Stimulated activated CD4-positive, alpha-beta T cell treated with anti-CD3 and anti-CD28 coated beads, Interleukin-2, amount 100 ng/mL, for 24 hours (primary cell): ENCODE data around the gene PACRG.
"Not testable (repeated sequence)": the region's sequence is repeated elsewhere in the genome, so short reads cannot be mapped to it uniquely, and the experiment has no call there.

Source experiments
- DNase-seq, 2 donors: peaks; one replicate each; pipeline ENCODE4 v3.0.0-alpha.2; 2020

PACRG gene

DNA sequence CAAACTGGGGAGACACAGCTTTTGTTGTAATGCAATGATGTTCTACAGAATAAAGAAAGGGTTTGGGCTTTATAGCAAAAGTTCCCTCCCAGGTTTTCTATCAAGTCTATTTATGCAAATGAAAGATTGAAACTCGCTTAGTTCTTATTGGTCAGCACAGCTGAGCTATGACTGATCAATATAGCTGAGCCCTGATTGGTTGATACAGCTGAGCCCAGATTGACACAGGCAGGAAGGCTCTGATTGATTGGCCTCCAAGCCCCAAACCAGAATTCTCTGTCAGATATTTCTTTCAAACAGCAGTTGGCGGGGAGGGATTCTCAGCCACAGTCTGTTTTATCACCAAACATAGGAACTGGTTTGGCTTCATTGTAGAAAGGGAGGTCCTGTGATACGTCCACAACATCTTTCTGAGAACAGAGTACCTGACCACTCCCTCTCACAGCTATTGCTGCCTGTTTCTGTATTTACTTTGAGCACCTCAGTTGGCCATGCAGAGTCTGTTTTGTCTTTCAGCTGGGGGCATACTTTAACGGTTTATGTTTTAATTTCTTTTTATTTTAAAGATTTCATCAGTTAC lies 223.5 kb downstream of the PACRG start:
- no peak for DNase-seq

GRCh38 chr6:162952423-162952822 lies 224.6 kb downstream of the PACRG start:
- no peak for DNase-seq

DNA sequence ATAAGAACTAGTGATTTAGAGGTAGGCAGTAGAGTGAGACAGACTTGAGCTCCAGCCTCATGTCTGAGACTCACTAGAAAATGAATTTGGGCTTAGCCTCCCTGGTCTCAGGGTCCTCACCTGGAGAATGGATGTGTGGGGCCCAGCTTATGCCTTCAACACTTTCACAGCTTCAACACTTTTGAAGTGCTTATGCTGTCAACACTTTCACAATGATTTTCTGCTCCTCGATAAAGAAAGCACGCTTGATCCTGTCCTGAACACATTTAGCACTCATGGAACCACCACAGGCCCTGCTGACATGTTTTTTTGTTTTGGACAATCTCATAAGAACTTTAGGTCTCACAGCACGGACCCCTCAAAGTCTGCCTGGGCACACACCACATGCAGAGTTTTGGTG lies 229.3 kb downstream of the PACRG start:
- DNase-seq = no peak

GRCh38 chr6:162960679-162961457 lies 233.1 kb downstream of the PACRG start:
- DNase-seq = no peak

DNA sequence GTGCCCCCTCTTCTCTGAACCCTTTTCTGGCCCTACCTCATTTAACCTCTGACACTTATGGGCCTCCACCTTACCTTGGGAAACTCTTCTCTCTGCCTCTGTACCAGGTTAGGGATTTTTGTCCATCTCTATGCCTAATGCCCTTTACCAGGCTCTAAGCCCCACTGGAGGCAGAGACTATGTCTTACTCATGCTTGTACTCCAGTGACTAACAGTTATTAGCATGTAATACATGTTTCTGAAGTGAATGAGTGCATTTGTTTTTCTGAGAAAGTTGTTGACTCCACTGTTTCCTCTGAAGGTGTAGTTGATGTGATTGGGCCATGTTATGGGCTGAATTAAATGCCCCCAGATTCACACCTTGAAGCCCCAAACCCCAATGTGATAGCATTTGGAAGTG lies 234.3 kb downstream of the PACRG start:
- DNase-seq = no peak

DNA sequence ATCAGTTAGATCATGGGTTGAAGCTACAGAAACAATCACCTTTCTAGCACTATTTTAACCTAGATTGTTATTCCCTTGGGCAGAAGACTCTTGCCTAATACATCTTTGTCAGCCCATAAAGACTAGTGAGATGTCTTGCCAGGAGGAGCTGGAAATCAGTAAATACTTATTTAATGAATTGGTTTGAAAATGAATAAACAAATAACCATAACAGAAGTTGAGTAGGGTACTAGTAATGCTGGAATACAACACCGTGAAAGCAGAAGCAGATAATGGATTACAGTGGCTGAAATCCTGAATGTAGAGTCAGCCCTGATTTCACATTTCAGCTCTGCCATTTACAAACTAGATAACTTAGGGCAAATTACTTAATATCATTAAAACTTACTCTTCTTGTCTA lies 236.1 kb downstream of the PACRG start:
- no peak for DNase-seq

DNA sequence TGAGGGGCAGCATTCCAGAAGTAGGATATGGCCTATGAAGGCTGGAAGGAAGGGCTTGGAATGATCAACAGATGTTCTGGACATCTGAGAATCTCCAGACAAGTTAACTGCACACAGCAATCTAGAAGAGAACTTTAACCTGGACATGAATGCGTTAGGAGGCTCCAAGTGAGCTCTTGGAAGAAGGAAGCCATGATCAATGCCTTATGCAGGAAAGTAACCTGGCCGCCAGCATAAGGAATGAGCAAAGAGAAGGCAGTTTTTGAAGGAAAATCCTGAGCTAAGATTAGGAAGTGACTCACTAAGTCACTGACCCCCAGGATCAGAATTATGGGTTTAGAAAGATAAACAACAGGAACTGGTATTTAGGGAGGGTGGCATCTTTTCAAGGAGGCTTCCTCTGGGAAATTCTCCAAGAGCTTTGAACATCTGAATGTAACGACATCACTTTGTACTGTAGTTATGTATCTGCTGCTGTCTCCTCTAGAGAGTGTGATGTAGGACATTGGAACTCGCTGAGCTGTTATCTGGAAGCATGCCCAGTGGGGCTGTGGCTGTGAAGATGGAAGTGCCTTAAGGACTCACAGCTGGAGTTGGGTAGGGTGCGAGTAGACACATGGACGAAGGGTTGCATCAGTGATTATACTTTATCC lies 236.8 kb downstream of the PACRG start:
- no peak for DNase-seq

- no peak for DNase-seq
These were observed 237.6 kb downstream of the PACRG start for GRCh38 chr6:162965366-162965765.

- DNase-seq = no peak
These were observed 242.5 kb downstream of the PACRG start for GRCh38 chr6:162970246-162970645.

DNA sequence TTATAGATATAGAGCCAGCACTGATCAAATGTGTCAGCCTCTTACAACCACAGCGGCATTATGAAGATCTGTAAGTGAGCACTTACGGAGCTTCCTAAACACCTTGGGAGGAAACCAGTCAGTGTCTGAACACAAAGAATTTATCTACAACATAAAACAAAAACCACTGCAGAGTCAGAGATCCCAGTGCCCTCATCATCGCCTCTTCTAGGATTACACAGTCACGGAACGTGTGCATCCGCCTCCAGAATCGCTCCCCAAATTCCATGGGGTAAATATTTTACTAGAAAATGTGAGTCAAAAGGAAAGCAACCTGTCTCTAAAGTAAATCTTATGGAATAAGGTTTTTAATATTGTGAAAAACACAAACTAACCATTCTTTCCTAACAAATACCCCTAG lies 243.6 kb downstream of the PACRG start:
- no peak for DNase-seq

- no peak for DNase-seq
These were observed 245.5 kb downstream of the PACRG start for GRCh38 chr6:162973151-162973872.

DNA sequence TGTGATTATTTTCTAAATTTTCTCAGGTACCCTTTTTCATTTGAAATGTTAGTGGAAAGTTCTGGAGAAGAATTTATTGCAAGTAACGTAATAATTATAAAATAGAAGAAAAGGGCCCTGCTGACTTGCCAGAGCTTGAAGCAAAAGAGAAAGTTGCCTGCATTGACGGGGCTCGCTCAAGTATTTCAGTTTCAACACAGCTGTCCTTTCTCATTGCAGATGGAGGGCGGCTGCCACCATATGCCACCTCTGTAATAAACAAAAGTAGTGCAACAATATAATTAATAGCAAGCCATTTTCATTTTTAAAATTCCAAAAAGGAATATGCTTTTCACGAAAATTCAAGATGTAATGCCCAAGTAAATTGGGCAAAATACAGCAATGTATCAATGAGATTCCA lies 246.2 kb downstream of the PACRG start:
- DNase-seq = no peak

DNA sequence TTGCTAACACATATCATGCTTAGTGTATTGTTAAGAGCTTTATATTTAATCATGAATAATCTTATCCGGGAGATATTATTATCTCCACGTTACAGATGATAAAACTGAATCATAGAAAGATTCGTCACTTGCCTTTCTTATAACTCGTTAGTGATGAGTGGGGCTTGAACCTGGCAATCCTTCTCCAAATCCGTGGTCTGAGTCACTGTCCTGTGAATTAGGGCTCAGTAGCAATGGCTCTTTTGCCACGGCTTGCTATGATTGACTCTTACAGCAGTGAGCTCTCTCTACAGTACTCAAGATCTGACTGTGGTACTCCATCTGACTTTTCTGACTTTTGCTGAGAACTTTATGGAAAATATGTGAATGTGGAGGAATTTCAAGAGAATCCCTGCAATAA lies 246.9 kb downstream of the PACRG start:
- no peak for DNase-seq

GRCh38 chr6:162976141-162976540 lies 248.4 kb downstream of the PACRG start:
- DNase-seq = no peak

DNA sequence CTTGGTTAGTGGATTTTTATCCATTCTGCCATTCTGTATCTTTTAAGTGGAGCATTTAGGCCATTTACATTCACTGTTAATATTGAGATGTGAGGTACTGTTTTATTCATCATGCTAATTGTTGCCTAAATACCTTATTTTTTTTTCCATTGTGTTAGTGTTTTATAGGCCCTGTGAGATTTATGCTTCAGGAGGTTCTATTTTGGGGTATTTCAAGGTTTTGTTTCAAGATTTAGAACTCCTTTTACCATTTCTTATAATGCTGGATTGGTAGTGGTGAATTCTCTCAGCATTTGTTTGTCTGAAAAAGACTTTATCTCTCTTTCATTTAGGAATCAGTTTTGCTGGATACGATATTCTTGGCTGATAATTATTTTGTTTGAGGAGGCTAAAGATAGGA lies 255.5 kb downstream of the PACRG start:
- DNase-seq = not testable (repeated sequence)

- DNase-seq = no peak
These were observed 271.0 kb downstream of the PACRG start for GRCh38 chr6:162998777-162999176.

DNA sequence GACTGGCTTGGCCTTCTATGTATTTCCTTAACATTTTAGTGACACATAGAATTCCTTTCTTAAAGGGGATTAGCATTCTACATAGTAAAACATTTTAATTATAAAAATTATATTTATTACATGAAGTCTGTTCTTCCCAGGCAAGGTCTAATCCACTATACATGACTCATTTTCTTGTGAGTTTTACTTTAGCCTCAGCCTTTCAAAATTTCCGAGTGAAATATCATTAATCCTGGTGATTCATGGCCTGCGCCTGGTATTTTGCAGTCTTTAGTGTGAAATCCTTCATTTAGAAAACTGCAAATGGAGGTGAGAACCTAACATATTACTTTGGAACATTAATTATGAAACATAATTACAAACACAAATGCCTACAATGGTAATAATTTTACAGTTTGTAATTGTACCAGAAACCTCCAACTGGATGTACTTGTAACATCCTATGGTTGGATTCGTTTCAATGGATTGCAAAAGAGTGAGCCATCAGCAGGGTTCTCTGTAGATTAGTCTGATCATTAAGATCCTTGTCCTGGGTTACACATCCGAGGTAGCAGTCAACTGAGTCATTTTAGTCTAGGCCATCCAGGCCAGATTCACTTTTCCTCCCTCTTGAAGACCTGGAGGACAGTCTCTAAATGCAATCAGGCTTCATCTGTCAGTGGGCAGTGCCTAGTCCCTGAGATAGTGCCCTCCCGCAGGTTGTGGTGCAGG lies 272.0 kb downstream of the PACRG start:
- no peak for DNase-seq

- no peak for DNase-seq
These were observed 273.6 kb downstream of the PACRG start for GRCh38 chr6:163001330-163001729.

DNA sequence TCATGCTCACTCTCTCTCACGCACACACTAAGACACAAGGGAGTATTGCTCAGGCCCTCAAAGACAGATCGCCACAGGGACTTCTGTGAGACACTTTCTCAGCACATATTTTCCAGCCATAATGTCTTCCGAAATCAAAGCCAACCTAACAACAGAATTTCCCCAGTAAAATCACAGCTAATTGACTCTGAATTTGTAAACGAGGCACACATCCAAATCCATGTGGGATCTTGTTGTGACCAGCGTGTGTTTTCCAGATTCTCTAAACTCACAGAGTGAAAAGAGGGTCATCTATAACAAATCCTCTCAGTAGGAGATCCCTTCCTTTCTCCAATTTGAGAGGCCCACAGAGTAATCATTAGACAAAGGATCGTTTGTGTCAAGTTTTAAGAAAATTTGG lies 280.4 kb downstream of the PACRG start:
- no peak for DNase-seq

- no peak for DNase-seq
These were observed 280.9 kb downstream of the PACRG start for GRCh38 chr6:163008626-163009025.

- no peak for DNase-seq
These were observed 282.4 kb downstream of the PACRG start for GRCh38 chr6:163010145-163010544.

GRCh38 chr6:163014736-163015135 lies 287.0 kb downstream of the PACRG start:
- DNase-seq = no peak

GRCh38 chr6:163017801-163018200 lies 290.0 kb downstream of the PACRG start:
- no peak for DNase-seq
